K562 (cell line): ENCODE measurements around the gene FAM98C. TPM values are rescaled to one million over a fixed set of nuclear protein-coding genes. Genes with fewer than 3 reads are reported as not detected.

ENCODE experiments used
- ELF2 ChIP-seq: fragments of 250-450 bp; sonication (Bioruptor Pico); IDR thresholded peaks from 2 replicates; pipeline ENCODE4 v1.5.0; 2021; ENCODE audit warnings: mild to moderate bottlenecking
- GABPB1 ChIP-seq: sonication (generic); formaldehyde crosslinking; IDR thresholded peaks from 2 replicates; pipeline ENCODE4 v1.8.0; 2022; ENCODE audit warnings: mild to moderate bottlenecking, missing genetic modification reagents
- HNRNPLL ChIP-seq: fragments of 200-400 bp; formaldehyde crosslinking; IDR thresholded peaks from 2 replicates; pipeline ENCODE4 v1.6.1; 2017; ENCODE audit warnings: low read length, low read depth, mild to moderate bottlenecking; ENCODE audit not compliant: poor library complexity, severe bottlenecking
- KLF13 ChIP-seq: fragments of 450-650 bp; IDR thresholded peaks from 2 replicates; pipeline ENCODE4 v1.6.1; 2016; ENCODE audit warnings: missing genetic modification characterization, low read depth, mild to moderate bottlenecking, missing compliant biosample characterization, moderate library complexity, borderline replicate concordance
- NFIC ChIP-seq: fragments of 450-650 bp; IDR thresholded peaks from 2 replicates; pipeline ENCODE4 v1.6.1; 2017; ENCODE audit warnings: mild to moderate bottlenecking, inconsistent platforms
- NRF1 ChIP-seq, 2 experiments: fragments of 450-650 bp; IDR thresholded peaks in 1 of 2; conservative IDR thresholded peaks in 1 of 2; 2 replicates each; pipeline ENCODE4 v1.6.1; 2014; ENCODE audit warnings: mild to moderate bottlenecking in 2 of 2
- PRMT5 ChIP-seq: sonication (generic); formaldehyde crosslinking; IDR thresholded peaks from 2 replicates; pipeline ENCODE4 v1.5.0; 2020; ENCODE audit warnings: missing genetic modification reagents
- RBFOX2 ChIP-seq: fragments of 200-400 bp; formaldehyde crosslinking; IDR thresholded peaks from 2 replicates; pipeline ENCODE4 v1.6.1; 2017; ENCODE audit warnings: low read depth, mild to moderate bottlenecking, low read length, moderate library complexity
- RCOR1 ChIP-seq, 2 experiments: IDR thresholded peaks; 2 replicates each; pipeline ENCODE4 v1.6.1; 2012; ENCODE audit warnings: low read depth in 2 of 2, low read length in 2 of 2, borderline replicate concordance in 1 of 2, improper control_type of control experiment in 1 of 2
- REST ChIP-seq, 2 experiments: fragments of 450-650 bp; formaldehyde crosslinking in 1 of 2; IDR thresholded peaks; 2 replicates each; pipeline versions ENCODE4 v1.4.0 to v1.6.1; 2014 to 2020; ENCODE audit warnings: mild to moderate bottlenecking in 2 of 2, borderline replicate concordance in 1 of 2, low read depth in 1 of 2
- SMARCA5 ChIP-seq: fragments of 450-650 bp; IDR thresholded peaks from 2 replicates; pipeline ENCODE4 v1.6.1; 2016
- SP1 ChIP-seq: sonication (generic); formaldehyde crosslinking; IDR thresholded peaks from 2 replicates; pipeline ENCODE4 v1.8.1; 2022; ENCODE audit warnings: mild to moderate bottlenecking, missing genetic modification reagents
- XRCC5 ChIP-seq: fragments of 200-400 bp; formaldehyde crosslinking; IDR thresholded peaks from 2 replicates; pipeline ENCODE4 v1.6.1; 2017; ENCODE audit warnings: low read depth, mild to moderate bottlenecking, low read length
- polyA plus RNA-seq, 8 experiments: library from polyadenylated mRNA; depleted of rRNA in 4 of 8; stranded (reverse) in 5 of 8; unstranded in 3 of 8; fragments of >200 nt; fragmentation: Nextera tagmentation in 2 of 8; fragmentation: Illumina TruSeq in 1 of 8; extraction: Ambion mirVana in 2 of 8; extraction: Trizol in 1 of 8; gene quantifications; 2 replicates each; pipeline versions ENCODE4 v1.2.1 to v1.2.3, GENCODE V29; 2011 to 2014; ENCODE audit warnings: inconsistent platforms in 1 of 8, missing spikeins in 1 of 8
- total RNA-seq, 7 experiments: library from RNA; depleted of rRNA in 6 of 7; stranded (reverse); fragments of >200 nt in 6 of 7; fragmentation: Illumina TruSeq in 2 of 7; extraction: Trizol in 2 of 7; gene quantifications; 2 replicates each; pipeline versions ENCODE4 v1.2.1 to v1.2.3, GENCODE V29; 2011 to 2021; ENCODE audit warnings: low replicate concordance in 1 of 7
- TF ChIP-seq, protein P1 (sequence below): fragments of 250-450 bp; sonication (Bioruptor Pico); IDR thresholded peaks from 2 replicates; pipeline ENCODE4 v1.5.0; 2021; ENCODE audit warnings: mild to moderate bottlenecking, borderline replicate concordance
- TF ChIP-seq, protein P2 (sequence below): fragments of 250-450 bp; sonication (Bioruptor Pico); IDR thresholded peaks from 2 replicates; pipeline ENCODE4 v1.9.0; 2021; ENCODE audit warnings: mild to moderate bottlenecking, inconsistent platforms

Gene FAM98C
- total and polyA plus RNA-seq, 9 of the 15 experiments (the other 6 are each of a cell fraction or from before 2014, with no cell fraction given) = 1.7 to 43.8 (median 13.7) TPM

GRCh38 chr19:38433268-38433733 is 30.4 kb downstream of the FAM98C start, which contains the start of gene RYR1 (continued):
- TF ChIP-seq, protein P1, sequence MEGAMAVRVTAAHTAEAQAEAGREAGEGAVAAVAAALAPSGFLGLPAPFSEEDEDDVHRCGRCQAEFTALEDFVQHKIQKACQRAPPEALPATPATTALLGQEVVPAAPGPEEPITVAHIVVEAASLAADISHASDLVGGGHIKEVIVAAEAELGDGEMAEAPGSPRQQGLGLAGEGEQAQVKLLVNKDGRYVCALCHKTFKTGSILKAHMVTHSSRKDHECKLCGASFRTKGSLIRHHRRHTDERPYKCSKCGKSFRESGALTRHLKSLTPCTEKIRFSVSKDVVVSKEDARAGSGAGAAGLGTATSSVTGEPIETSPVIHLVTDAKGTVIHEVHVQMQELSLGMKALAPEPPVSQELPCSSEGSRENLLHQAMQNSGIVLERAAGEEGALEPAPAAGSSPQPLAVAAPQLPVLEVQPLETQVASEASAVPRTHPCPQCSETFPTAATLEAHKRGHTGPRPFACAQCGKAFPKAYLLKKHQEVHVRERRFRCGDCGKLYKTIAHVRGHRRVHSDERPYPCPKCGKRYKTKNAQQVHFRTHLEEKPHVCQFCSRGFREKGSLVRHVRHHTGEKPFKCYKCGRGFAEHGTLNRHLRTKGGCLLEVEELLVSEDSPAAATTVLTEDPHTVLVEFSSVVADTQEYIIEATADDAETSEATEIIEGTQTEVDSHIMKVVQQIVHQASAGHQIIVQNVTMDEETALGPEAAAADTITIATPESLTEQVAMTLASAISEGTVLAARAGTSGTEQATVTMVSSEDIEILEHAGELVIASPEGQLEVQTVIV = no peak
- TF ChIP-seq NFIC = peak; percentile 33; the same call in 1 of the 2 replicates
- TF ChIP-seq SMARCA5 = peak; percentile 74; the same call in 1 of the 2 replicates
- no peak for TF ChIP-seq KLF13 (tag)
- TF ChIP-seq, protein P2, sequence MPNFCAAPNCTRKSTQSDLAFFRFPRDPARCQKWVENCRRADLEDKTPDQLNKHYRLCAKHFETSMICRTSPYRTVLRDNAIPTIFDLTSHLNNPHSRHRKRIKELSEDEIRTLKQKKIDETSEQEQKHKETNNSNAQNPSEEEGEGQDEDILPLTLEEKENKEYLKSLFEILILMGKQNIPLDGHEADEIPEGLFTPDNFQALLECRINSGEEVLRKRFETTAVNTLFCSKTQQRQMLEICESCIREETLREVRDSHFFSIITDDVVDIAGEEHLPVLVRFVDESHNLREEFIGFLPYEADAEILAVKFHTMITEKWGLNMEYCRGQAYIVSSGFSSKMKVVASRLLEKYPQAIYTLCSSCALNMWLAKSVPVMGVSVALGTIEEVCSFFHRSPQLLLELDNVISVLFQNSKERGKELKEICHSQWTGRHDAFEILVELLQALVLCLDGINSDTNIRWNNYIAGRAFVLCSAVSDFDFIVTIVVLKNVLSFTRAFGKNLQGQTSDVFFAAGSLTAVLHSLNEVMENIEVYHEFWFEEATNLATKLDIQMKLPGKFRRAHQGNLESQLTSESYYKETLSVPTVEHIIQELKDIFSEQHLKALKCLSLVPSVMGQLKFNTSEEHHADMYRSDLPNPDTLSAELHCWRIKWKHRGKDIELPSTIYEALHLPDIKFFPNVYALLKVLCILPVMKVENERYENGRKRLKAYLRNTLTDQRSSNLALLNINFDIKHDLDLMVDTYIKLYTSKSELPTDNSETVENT (CRISPR knock-in tag) = no peak
- TF ChIP-seq ELF2 (CRISPR knock-in tag) = no peak
- peak; percentile 25 to 36; a peak in 2 of 4 replicates for TF ChIP-seq NRF1 (conservative IDR thresholded peaks at IDR 0.05 in 1 of 2, IDR thresholded peaks at IDR 0.05 in 1 of 2)
- TF ChIP-seq HNRNPLL = peak; percentile 67
- TF ChIP-seq RBFOX2 = peak; percentile 53
- 0 out of 2 replicates have a peak, but pooled peaks have one; percentile 28 for TF ChIP-seq GABPB1 (CRISPR knock-in tag)
- TF ChIP-seq REST (IDR thresholded peaks at IDR 0.05; ENCODE audit: borderline replicate concordance) = peak; percentile 71
- no peak for TF ChIP-seq REST (CRISPR knock-in tag; IDR thresholded peaks at IDR 0.05; ENCODE audit: low read depth)
- TF ChIP-seq SP1 (CRISPR knock-in tag) = peak; percentile 69
- no peak for TF ChIP-seq PRMT5 (CRISPR knock-in tag)
- 0 out of 2 replicates have a peak, but pooled peaks have one; percentile 11 for TF ChIP-seq XRCC5
- TF ChIP-seq RCOR1 (IDR thresholded peaks at IDR 0.05; ENCODE audit: borderline replicate concordance in 1 of 2, low read depth in 2 of 2, low read length in 2 of 2) = peak in 1 of 2 experiments; percentile 64; a peak in 1 of 4 replicates
